GM23338 (cell line): ENCODE measurements around the gene SYPL2. TPM values are rescaled to one million over a fixed set of nuclear protein-coding genes. Genes with fewer than 3 reads are reported as not detected.

Experiments
- ATAC-seq: fragments of 200-7000 bp; cut with Tn5 transposase; 3 replicates; pipeline ENCODE4 v1.9.1; 2020
- DNase-seq: peaks from one replicate; pipeline ENCODE4 v3.0.0-alpha.2; 2015; ENCODE audit warnings: low spot score
- H2AFZ ChIP-seq: fragments of 200-600 bp; sonication (generic); 2 replicates; pipeline ENCODE4 v1.8.0; 2016; ENCODE audit warnings: antibody characterized with exemption, mild to moderate bottlenecking, moderate library complexity
- H3F3A ChIP-seq: fragments of 200-600 bp; sonication (generic); replicated peaks from 2 replicates; pipeline ENCODE4 v1.8.0; 2017; ENCODE audit warnings: antibody characterized with exemption, mixed run types, low read depth
- H3K27ac ChIP-seq: fragments of 200-600 bp; sonication (generic); 2 replicates; pipeline ENCODE4 v1.6.1; 2016; ENCODE audit warnings: low read depth
- H3K27me3 ChIP-seq: fragments of 200-600 bp; sonication (generic); 2 replicates; pipeline ENCODE4 v1.8.0; 2016; ENCODE audit warnings: mild to moderate bottlenecking, mixed run types, moderate library complexity; ENCODE audit not compliant: insufficient read depth
- H3K36me3 ChIP-seq: fragments of 200-600 bp; sonication (generic); 2 replicates; pipeline ENCODE4 v1.8.0; 2016; ENCODE audit warnings: mild to moderate bottlenecking; ENCODE audit not compliant: insufficient read depth
- H3K4me1 ChIP-seq: fragments of 200-600 bp; sonication (generic); 2 replicates; pipeline ENCODE4 v1.8.0; 2016; ENCODE audit warnings: mild to moderate bottlenecking, moderate library complexity; ENCODE audit not compliant: insufficient read depth
- H3K4me2 ChIP-seq: fragments of 200-600 bp; sonication (generic); 2 replicates; pipeline ENCODE4 v1.7.1; 2017; ENCODE audit warnings: mixed run types
- H3K4me3 ChIP-seq: fragments of 200-600 bp; sonication (generic); 2 replicates; pipeline ENCODE4 v1.6.1; 2016; ENCODE audit warnings: mixed run types
- H3K79me2 ChIP-seq: fragments of 200-600 bp; sonication (generic); replicated peaks from 2 replicates; pipeline ENCODE4 v1.8.0; 2017; ENCODE audit warnings: mild to moderate bottlenecking; ENCODE audit not compliant: insufficient read depth
- H3K9me2 ChIP-seq: fragments of 200-600 bp; sonication (generic); 2 replicates; pipeline ENCODE4 v1.8.0; 2017; ENCODE audit not compliant: insufficient read depth
- H4K20me1 ChIP-seq: fragments of 200-600 bp; sonication (generic); replicated peaks from 2 replicates; pipeline ENCODE4 v1.8.0; 2017; ENCODE audit warnings: mild to moderate bottlenecking; ENCODE audit not compliant: insufficient read depth
- H3K27ac Mint-ChIP-seq: 2 replicates; pipeline ENCODE4 v1.8.0; 2020; ENCODE audit warnings: inconsistent platforms, mild to moderate bottlenecking, moderate library complexity, mixed read lengths
- H3K27me3 Mint-ChIP-seq: 3 replicates; pipeline ENCODE4 v1.8.0; 2022; ENCODE audit warnings: low read depth, mild to moderate bottlenecking, moderate library complexity, mixed read lengths, inconsistent platforms; ENCODE audit not compliant: insufficient read depth, poor library complexity
- H3K36me3 Mint-ChIP-seq: 3 replicates; pipeline ENCODE4 v1.8.0; 2021; ENCODE audit warnings: low read depth, mild to moderate bottlenecking, inconsistent platforms, moderate library complexity, mixed read lengths
- H3K4me1 Mint-ChIP-seq: 3 replicates; pipeline ENCODE4 v1.8.0; 2020; ENCODE audit warnings: mild to moderate bottlenecking, inconsistent platforms, mixed read lengths
- H3K4me3 Mint-ChIP-seq: 3 replicates; pipeline ENCODE4 v1.8.0; 2021; ENCODE audit warnings: moderate library complexity, mild to moderate bottlenecking, inconsistent platforms, mixed read lengths
- H3K9me3 Mint-ChIP-seq: 3 replicates; pipeline ENCODE4 v1.8.0; 2020; ENCODE audit warnings: moderate library complexity, mild to moderate bottlenecking, inconsistent platforms, mixed read lengths
- ETS1 ChIP-seq: IDR thresholded peaks from 2 replicates; pipeline ENCODE4 v1.6.1; 2016; ENCODE audit warnings: antibody characterized with exemption
- JUNB ChIP-seq: IDR thresholded peaks from one replicate; pipeline ENCODE4 v1.6.1; 2016; ENCODE audit warnings: antibody characterized with exemption; ENCODE audit not compliant: unreplicated experiment
- NANOG ChIP-seq: IDR thresholded peaks from 2 replicates; pipeline ENCODE4 v1.6.1; 2016; ENCODE audit warnings: antibody characterized with exemption, borderline replicate concordance
- REST ChIP-seq: IDR thresholded peaks from one replicate; pipeline ENCODE4 v1.6.1; 2018; ENCODE audit warnings: antibody characterized with exemption; ENCODE audit not compliant: unreplicated experiment
- STAT1 ChIP-seq: IDR thresholded peaks from one replicate; pipeline ENCODE4 v1.6.1; 2016; ENCODE audit warnings: antibody characterized with exemption; ENCODE audit not compliant: unreplicated experiment
- polyA plus RNA-seq: library from polyadenylated mRNA; unstranded; fragments of >200 nt; fragmentation: Nextera tagmentation; extraction: Ambion mirVana; gene quantifications from 2 replicates; pipeline ENCODE4 v1.2.1, GENCODE V29; 2016
- total RNA-seq: library from RNA; depleted of rRNA; stranded (reverse); fragments of >200 nt; shearing (Covaris generic); gene quantifications from 2 replicates; pipeline ENCODE4 v1.2.3, GENCODE V29; 2014
- TF ChIP-seq, protein P1 (sequence below): fragments of 250-450 bp; sonication (Bioruptor Pico); IDR thresholded peaks from 2 replicates; pipeline ENCODE4 v1.5.0; 2020; ENCODE audit warnings: mild to moderate bottlenecking, moderate library complexity
- TF ChIP-seq, protein P2 (sequence below), 2 experiments: fragments of 200-600 bp in 1 of 2; sonication (generic) in 1 of 2; conservative IDR thresholded peaks; 2 replicates each; pipeline versions ENCODE4 v1.5.1 to v1.6.1; 2016 to 2017; ENCODE audit warnings: antibody characterized with exemption in 2 of 2, low read depth in 2 of 2, mild to moderate bottlenecking in 2 of 2, moderate library complexity in 1 of 2

SYPL2 gene
- total and polyA plus RNA-seq, 2 experiments from 2014 or later, result 0.40 to 0.49 TPM

DNA sequence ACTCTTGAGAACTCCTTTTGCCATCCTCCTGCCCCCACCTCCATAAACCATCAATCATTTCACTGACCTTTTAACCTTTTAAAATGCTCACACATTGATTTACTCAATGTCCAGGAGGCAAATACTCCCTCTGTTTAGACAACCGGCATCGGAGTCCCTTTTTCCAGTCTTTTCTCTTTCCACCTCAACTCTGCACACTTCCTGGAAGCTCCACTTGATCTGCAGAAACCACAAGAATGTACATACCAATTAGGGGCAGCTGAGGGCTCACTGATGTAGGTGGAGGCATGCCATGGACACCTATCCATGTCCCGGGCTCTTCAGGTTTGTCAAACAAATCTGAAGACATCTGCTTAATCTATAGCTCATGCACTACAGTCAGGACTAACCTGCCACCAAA lies 48.5 kb downstream of the SYPL2 start (continued):
- TF ChIP-seq, protein P1, sequence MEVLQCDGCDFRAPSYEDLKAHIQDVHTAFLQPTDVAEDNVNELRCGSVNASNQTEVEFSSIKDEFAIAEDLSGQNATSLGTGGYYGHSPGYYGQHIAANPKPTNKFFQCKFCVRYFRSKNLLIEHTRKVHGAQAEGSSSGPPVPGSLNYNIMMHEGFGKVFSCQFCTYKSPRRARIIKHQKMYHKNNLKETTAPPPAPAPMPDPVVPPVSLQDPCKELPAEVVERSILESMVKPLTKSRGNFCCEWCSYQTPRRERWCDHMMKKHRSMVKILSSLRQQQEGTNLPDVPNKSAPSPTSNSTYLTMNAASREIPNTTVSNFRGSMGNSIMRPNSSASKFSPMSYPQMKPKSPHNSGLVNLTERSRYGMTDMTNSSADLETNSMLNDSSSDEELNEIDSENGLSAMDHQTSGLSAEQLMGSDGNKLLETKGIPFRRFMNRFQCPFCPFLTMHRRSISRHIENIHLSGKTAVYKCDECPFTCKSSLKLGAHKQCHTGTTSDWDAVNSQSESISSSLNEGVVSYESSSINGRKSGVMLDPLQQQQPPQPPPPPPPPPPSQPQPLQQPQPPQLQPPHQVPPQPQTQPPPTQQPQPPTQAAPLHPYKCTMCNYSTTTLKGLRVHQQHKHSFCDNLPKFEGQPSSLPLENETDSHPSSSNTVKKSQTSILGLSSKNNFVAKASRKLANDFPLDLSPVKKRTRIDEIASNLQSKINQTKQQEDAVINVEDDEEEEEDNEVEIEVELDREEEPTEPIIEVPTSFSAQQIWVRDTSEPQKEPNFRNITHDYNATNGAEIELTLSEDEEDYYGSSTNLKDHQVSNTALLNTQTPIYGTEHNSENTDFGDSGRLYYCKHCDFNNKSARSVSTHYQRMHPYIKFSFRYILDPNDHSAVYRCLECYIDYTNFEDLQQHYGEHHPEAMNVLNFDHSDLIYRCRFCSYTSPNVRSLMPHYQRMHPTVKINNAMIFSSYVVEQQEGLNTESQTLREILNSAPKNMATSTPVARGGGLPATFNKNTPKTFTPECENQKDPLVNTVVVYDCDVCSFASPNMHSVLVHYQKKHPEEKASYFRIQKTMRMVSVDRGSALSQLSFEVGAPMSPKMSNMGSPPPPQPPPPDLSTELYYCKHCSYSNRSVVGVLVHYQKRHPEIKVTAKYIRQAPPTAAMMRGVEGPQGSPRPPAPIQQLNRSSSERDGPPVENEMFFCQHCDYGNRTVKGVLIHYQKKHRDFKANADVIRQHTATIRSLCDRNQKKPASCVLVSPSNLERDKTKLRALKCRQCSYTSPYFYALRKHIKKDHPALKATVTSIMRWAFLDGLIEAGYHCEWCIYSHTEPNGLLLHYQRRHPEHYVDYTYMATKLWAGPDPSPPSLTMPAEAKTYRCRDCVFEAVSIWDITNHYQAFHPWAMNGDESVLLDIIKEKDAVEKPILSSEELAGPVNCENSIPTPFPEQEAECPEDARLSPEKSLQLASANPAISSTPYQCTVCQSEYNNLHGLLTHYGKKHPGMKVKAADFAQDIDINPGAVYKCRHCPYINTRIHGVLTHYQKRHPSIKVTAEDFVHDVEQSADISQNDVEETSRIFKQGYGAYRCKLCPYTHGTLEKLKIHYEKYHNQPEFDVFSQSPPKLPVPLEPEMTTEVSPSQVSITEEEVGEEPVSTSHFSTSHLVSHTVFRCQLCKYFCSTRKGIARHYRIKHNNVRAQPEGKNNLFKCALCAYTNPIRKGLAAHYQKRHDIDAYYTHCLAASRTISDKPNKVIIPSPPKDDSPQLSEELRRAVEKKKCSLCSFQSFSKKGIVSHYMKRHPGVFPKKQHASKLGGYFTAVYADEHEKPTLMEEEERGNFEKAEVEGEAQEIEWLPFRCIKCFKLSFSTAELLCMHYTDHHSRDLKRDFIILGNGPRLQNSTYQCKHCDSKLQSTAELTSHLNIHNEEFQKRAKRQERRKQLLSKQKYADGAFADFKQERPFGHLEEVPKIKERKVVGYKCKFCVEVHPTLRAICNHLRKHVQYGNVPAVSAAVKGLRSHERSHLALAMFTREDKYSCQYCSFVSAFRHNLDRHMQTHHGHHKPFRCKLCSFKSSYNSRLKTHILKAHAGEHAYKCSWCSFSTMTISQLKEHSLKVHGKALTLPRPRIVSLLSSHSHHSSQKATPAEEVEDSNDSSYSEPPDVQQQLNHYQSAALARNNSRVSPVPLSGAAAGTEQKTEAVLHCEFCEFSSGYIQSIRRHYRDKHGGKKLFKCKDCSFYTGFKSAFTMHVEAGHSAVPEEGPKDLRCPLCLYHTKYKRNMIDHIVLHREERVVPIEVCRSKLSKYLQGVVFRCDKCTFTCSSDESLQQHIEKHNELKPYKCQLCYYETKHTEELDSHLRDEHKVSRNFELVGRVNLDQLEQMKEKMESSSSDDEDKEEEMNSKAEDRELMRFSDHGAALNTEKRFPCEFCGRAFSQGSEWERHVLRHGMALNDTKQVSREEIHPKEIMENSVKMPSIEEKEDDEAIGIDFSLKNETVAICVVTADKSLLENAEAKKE (CRISPR knock-in tag), result no peak

DNA sequence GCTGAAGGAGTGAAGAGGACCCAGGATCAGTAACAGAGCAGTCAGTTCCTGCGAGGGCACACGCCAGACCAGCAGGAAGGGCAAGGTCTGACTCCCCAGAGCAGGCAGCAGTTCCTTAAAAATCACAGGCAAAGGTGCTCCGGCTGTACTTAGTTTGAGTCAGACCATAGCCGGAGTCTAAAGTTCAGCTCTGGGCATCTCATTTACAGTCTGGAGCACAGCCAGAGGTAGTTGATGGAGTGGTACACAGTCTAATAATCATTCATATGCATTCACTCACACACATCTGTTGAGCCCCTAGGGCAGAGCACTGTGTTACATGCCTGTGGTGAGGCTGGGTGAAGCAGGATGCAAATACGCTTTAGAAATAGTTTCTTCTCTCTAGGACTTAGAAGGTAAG lies 50.5 kb downstream of the SYPL2 start:
- Histone ChIP-seq H3K4me2 (no peak overlapping the region), H3K4me1 (no peaks in the 10 kb centered on the region), H3K79me2 (no peaks in the 10 kb centered on the region), H3F3A (no peaks in the 10 kb centered on the region), H4K20me1 (no peaks in the 10 kb centered on the region), H3K27me3 (peaks cover 4% of the 10 kb centered on the region), H3K4me3 (no peak overlapping the region), H3K36me3 (no peaks in the 10 kb centered on the region), H3K9me2 (no peaks in the 10 kb centered on the region), H2AFZ (no peak overlapping the region), H3K27ac (no peak overlapping the region)
- no peak for DNase-seq
- no peak for ATAC-seq
- peaks cover 2% of the 10 kb centered on the region for H3K27me3 Mint-ChIP-seq
- H3K27ac Mint-ChIP-seq, result no peak overlapping the region
- peaks cover 6% of the 10 kb centered on the region; the same call in 1 of the 3 replicates for H3K4me1 Mint-ChIP-seq
- H3K4me3 Mint-ChIP-seq, result no peak overlapping the region
- H3K36me3 Mint-ChIP-seq, result no peaks in the 10 kb centered on the region
- H3K9me3 Mint-ChIP-seq, result no peaks in the 10 kb centered on the region
- TF ChIP-seq STAT1 (no peak), ETS1 (no peak), JUNB (no peak), NANOG (no peak), REST (no peak)
- TF ChIP-seq, protein P2, sequence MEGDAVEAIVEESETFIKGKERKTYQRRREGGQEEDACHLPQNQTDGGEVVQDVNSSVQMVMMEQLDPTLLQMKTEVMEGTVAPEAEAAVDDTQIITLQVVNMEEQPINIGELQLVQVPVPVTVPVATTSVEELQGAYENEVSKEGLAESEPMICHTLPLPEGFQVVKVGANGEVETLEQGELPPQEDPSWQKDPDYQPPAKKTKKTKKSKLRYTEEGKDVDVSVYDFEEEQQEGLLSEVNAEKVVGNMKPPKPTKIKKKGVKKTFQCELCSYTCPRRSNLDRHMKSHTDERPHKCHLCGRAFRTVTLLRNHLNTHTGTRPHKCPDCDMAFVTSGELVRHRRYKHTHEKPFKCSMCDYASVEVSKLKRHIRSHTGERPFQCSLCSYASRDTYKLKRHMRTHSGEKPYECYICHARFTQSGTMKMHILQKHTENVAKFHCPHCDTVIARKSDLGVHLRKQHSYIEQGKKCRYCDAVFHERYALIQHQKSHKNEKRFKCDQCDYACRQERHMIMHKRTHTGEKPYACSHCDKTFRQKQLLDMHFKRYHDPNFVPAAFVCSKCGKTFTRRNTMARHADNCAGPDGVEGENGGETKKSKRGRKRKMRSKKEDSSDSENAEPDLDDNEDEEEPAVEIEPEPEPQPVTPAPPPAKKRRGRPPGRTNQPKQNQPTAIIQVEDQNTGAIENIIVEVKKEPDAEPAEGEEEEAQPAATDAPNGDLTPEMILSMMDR (conservative IDR thresholded peaks at IDR 0.05; ENCODE audit: low read depth in 2 of 2), result no peak
